Neural cell (in vitro differentiated cells): ENCODE measurements around the gene RBM8A.

Experiments
- CTCF ChIP-seq: fragments of 450-650 bp; IDR thresholded peaks from 2 replicates; pipeline ENCODE4 v1.5.1; 2014; ENCODE audit warnings: antibody characterized with exemption, mild to moderate bottlenecking, moderate library complexity; ENCODE audit not compliant: poor library complexity, severe bottlenecking
- EP300 ChIP-seq: fragments of 450-650 bp; conservative IDR thresholded peaks from 2 replicates; pipeline ENCODE4 v1.6.1; 2014; ENCODE audit warnings: antibody characterized with exemption, mild to moderate bottlenecking, moderate library complexity; ENCODE audit not compliant: poor library complexity, severe bottlenecking
- POLR2AphosphoS5 ChIP-seq: IDR thresholded peaks from 2 replicates; pipeline ENCODE4 v1.6.1; 2012
- TAF1 ChIP-seq: IDR thresholded peaks from 2 replicates; pipeline ENCODE4 v1.6.1; 2012; ENCODE audit warnings: low read depth

DNA sequence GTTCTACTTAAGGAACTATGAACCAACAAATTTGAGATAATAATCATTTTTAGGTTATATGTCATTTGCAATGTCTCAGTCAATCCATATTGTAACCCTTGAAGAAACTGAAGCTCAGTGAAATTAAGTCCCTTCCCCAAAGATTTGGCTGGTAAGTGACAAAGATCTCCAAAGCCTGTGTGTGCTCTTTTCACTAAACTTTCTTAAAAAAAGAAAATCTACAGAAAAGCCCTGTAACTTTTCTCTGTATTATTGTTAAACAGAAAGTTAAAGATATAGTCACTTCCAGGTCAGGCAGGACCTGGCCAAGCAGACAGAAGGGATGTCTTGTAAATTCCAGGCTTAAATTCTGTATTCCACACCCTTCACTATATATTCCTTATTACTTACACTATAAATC is 29.1 kb upstream of the RBM8A start:
- no peak for TF ChIP-seq POLR2AphosphoS5
- TF ChIP-seq EP300: no peak
- no peak for TF ChIP-seq CTCF
- no peak for TF ChIP-seq TAF1
